K562 (cell line): ENCODE results near the gene CRTC3. TPM values are rescaled to one million over a fixed set of nuclear protein-coding genes. Genes with fewer than 3 reads are reported as not detected.

Source experiments
- ATAC-seq: fragments of 200-7000 bp; cut with Tn5 transposase; 3 replicates; pipeline ENCODE4 v1.9.1; 2020; ENCODE audit warnings: moderate library complexity
- BruUV-seq: library from RNA; stranded (reverse); fragments of 400-500 nt; replicated peaks from 2 replicates; lab custom pipeline; 2021; lab: Mats Ljungman, UMichigan
- CTCF ChIA-PET: fragments of 300-600 bp; formaldehyde crosslinking; extraction: SDS; loops from one replicate; lab custom pipeline; 2021; ENCODE audit warnings: low intra/inter-chr PET ratio; lab: Yijun Ruan, JAX
- POLR2A ChIA-PET: fragments of 300-600, 350-650 bp; sonication (Branson Sonifier 250); formaldehyde crosslinking; extraction: SDS; loops from one replicate; lab custom pipeline; 2021; ENCODE audit warnings: antibody characterized with exemption, inconsistent platforms; lab: Yijun Ruan, JAX
- DNase-seq, 4 experiments: peaks; one replicate each; pipeline versions ENCODE4 v3.0.0 to v3.0.0-alpha.2; 2011 to 2018; ENCODE audit warnings: low spot score in 3 of 4, mixed read lengths in 3 of 4; ENCODE audit errors: extremely low read depth in 1 of 4
- FAIRE-seq: peaks from 2 replicates; lab custom pipeline; 2011; peaks lifted over from hg19 to GRCh38; lab: Jason Lieb, UNC
- H2AFZ ChIP-seq: 2 replicates; pipeline ENCODE4 v1.6.0; 2011; ENCODE audit warnings: low read depth, low read length, control low read depth, inconsistent platforms
- H3K27ac ChIP-seq: fragments of 200-600 bp; 3 replicates; pipeline ENCODE4 v1.8.0; 2011; ENCODE audit warnings: low read depth, mild to moderate bottlenecking, control low read depth, inconsistent platforms, low read length, moderate library complexity, mixed read lengths; ENCODE audit errors: extremely low read depth
- H3K27me3 ChIP-seq, 2 experiments: fragments of 300-600 bp in 1 of 2; 2 replicates in 1 of 2; 3 replicates in 1 of 2; pipeline versions ENCODE4 v1.6.0 to v1.8.0; 2011; ENCODE audit warnings: inconsistent platforms in 2 of 2, low read length in 2 of 2, mild to moderate bottlenecking in 1 of 2, mixed read lengths in 1 of 2, moderate library complexity in 1 of 2; ENCODE audit not compliant: control insufficient read depth in 2 of 2, insufficient read depth in 2 of 2
- H3K36me3 ChIP-seq: fragments of 300-600 bp; 3 replicates; pipeline ENCODE4 v1.8.0; 2011; ENCODE audit warnings: mild to moderate bottlenecking, low read length, inconsistent platforms; ENCODE audit not compliant: control insufficient read depth, insufficient read depth
- H3K4me1 ChIP-seq, 2 experiments: fragments of 200-600 bp in 1 of 2; replicated peaks in 1 of 2; 2 replicates in 1 of 2; 3 replicates in 1 of 2; pipeline versions ENCODE4 v1.5.1 to v1.8.0; 2011; ENCODE audit warnings: inconsistent platforms in 2 of 2, low read length in 2 of 2, mild to moderate bottlenecking in 1 of 2, mixed read lengths in 1 of 2, moderate library complexity in 1 of 2; ENCODE audit not compliant: control insufficient read depth in 2 of 2, insufficient read depth in 2 of 2
- H3K4me2 ChIP-seq: 2 replicates; pipeline ENCODE4 v1.6.1; 2011; ENCODE audit warnings: low read length, control low read depth, inconsistent platforms, mixed read lengths; ENCODE audit not compliant: insufficient read depth
- H3K4me3 ChIP-seq: fragments of 200-600 bp; sonication (generic), shearing (Covaris generic); 2 replicates; pipeline ENCODE4 v1.5.1; 2016; ENCODE audit warnings: control low read depth, inconsistent platforms
- H3K79me2 ChIP-seq: fragments of 200-600 bp; 3 replicates; pipeline ENCODE4 v1.8.0; 2011; ENCODE audit warnings: low read length, inconsistent platforms; ENCODE audit not compliant: control insufficient read depth, insufficient read depth
- H3K9ac ChIP-seq, 2 experiments: 2 replicates each; pipeline versions ENCODE4 v1.6.0 to v1.6.1; 2011; ENCODE audit warnings: low read depth in 2 of 2, low read length in 2 of 2, control low read depth in 1 of 2, inconsistent platforms in 1 of 2, mild to moderate bottlenecking in 1 of 2, mixed read lengths in 1 of 2; ENCODE audit not compliant: insufficient read depth in 1 of 2
- H3K9me1 ChIP-seq: one replicate; pipeline ENCODE4 v1.6.0; 2011; ENCODE audit warnings: inconsistent platforms, mild to moderate bottlenecking, low read length, moderate library complexity; ENCODE audit not compliant: control insufficient read depth, insufficient read depth
- H3K9me3 ChIP-seq: replicated peaks from 2 replicates; pipeline ENCODE4 v1.5.1; 2011; ENCODE audit warnings: low read depth, low read length, inconsistent platforms; ENCODE audit not compliant: control insufficient read depth, insufficient read depth
- H4K20me1 ChIP-seq: replicated peaks from 2 replicates; pipeline ENCODE4 v1.6.1; 2011; ENCODE audit warnings: low read length, inconsistent platforms, mixed read lengths; ENCODE audit not compliant: control insufficient read depth, insufficient read depth
- CEBPG ChIP-seq, 3 experiments: fragments of 200-800 bp in 1 of 3; sonication (Bioruptor generic) in 1 of 3; sonication (generic) in 1 of 3; formaldehyde crosslinking in 1 of 3; IDR thresholded peaks in 2 of 3; conservative IDR thresholded peaks in 1 of 3; 2 replicates each; pipeline versions ENCODE4 v1.6.1 to v1.8.0; 2016 to 2022; ENCODE audit warnings: missing compliant biosample characterization in 2 of 3, missing genetic modification characterization in 2 of 3, mild to moderate bottlenecking in 1 of 3, missing genetic modification reagents in 1 of 3
- NR2C1 ChIP-seq, 2 experiments: fragments of 450-650 bp; IDR thresholded peaks; 2 replicates each; pipeline ENCODE4 v1.6.1; 2017; ENCODE audit warnings: mild to moderate bottlenecking in 2 of 2, antibody characterized with exemption in 1 of 2, inconsistent platforms in 1 of 2, missing compliant biosample characterization in 1 of 2, missing genetic modification characterization in 1 of 2
- RBM25 ChIP-seq: fragments of 200-400 bp; formaldehyde crosslinking; IDR thresholded peaks from 2 replicates; pipeline ENCODE4 v1.6.1; 2018; ENCODE audit warnings: low read length, low read depth, moderate library complexity; ENCODE audit not compliant: severe bottlenecking
- RNF219 ChIP-seq: fragments of 250-450 bp; sonication (Bioruptor Pico); IDR thresholded peaks from 2 replicates; pipeline ENCODE4 v1.5.0; 2022; ENCODE audit warnings: mild to moderate bottlenecking
- TAF15 ChIP-seq: fragments of 200-400 bp; formaldehyde crosslinking; IDR thresholded peaks from 2 replicates; pipeline ENCODE4 v1.6.1; 2017; ENCODE audit warnings: mild to moderate bottlenecking, low read depth, low read length, moderate library complexity
- TRIM24 ChIP-seq, 2 experiments: fragments of 450-650 bp; IDR thresholded peaks; 2 replicates each; pipeline ENCODE4 v1.6.1; 2016
- ZNF780A ChIP-seq: fragments of 250-450 bp; sonication (Bioruptor Pico); IDR thresholded peaks from 2 replicates; pipeline ENCODE4 v1.5.0; 2021; ENCODE audit warnings: mild to moderate bottlenecking
- WGBS: fragments of 100-300 bp; shearing (Covaris generic); methylation state at CpG from one replicate; pipeline ENCODE4 v1.1.6; 2016; ENCODE audit warnings: low coverage, mixed read lengths; ENCODE audit not compliant: insufficient coverage; ENCODE audit errors: missing lambda C conversion rate; 5-methylcytosine and 5-hydroxymethylcytosine counted together
- in situ Hi-C: fragments of 300-500 bp; cut with MboI; formaldehyde crosslinking; loops from 4 replicates; pipeline ENCODE4 v1.15.0; 2018; ENCODE audit warnings: inconsistent platforms, mixed read lengths
- intact Hi-C: fragments of 100-400 bp; cut with micrococcal nuclease; formaldehyde crosslinking; loops from 2 replicates; pipeline ENCODE4 v1.14.2; 2022
- polyA plus RNA-seq, 8 experiments: library from polyadenylated mRNA; depleted of rRNA in 4 of 8; stranded (reverse) in 5 of 8; unstranded in 3 of 8; fragments of >200 nt; fragmentation: Nextera tagmentation in 2 of 8; fragmentation: Illumina TruSeq in 1 of 8; extraction: Ambion mirVana in 2 of 8; extraction: Trizol in 1 of 8; gene quantifications; 2 replicates each; pipeline versions ENCODE4 v1.2.1 to v1.2.3, GENCODE V29; 2011 to 2014; ENCODE audit warnings: inconsistent platforms in 1 of 8, missing spikeins in 1 of 8
- total RNA-seq, 7 experiments: library from RNA; depleted of rRNA in 6 of 7; stranded (reverse); fragments of >200 nt in 6 of 7; fragmentation: Illumina TruSeq in 2 of 7; extraction: Trizol in 2 of 7; gene quantifications; 2 replicates each; pipeline versions ENCODE4 v1.2.1 to v1.2.3, GENCODE V29; 2011 to 2021; ENCODE audit warnings: low replicate concordance in 1 of 7
- TF ChIP-seq, protein P1 (sequence below): sonication (generic); formaldehyde crosslinking; IDR thresholded peaks from 2 replicates; pipeline ENCODE4 v1.8.0; 2023; ENCODE audit warnings: mild to moderate bottlenecking, missing genetic modification reagents
- TF ChIP-seq, protein P2 (sequence below): fragments of 450-650 bp; formaldehyde crosslinking; IDR thresholded peaks from 2 replicates; pipeline ENCODE4 v1.4.0; 2020; ENCODE audit warnings: mild to moderate bottlenecking, moderate library complexity

Gene CRTC3
- total and polyA plus RNA-seq, 9 of the 15 experiments (the other 6 are each of a cell fraction or from before 2014, with no cell fraction given): 1.2 to 19.0 (median 11.6) TPM

GRCh38 chr15:90641581-90642463 lies 112.1 kb downstream of the CRTC3 start:
- in situ Hi-C loops: loop anchor here (10.0 kb wide), 1 partner anchor 53 kb away; no protein-coding TSS in a partner anchor
- POLR2A ChIA-PET: interaction anchor here (0.5 to 0.6 kb wide), 2 partner anchors 136 to 245 kb away, joined by 3 read pairs; no protein-coding TSS in a partner anchor
- ATAC-seq: no peak
- TF ChIP-seq TAF15: no peak
- no peak for TF ChIP-seq RNF219
- TF ChIP-seq, protein P1, sequence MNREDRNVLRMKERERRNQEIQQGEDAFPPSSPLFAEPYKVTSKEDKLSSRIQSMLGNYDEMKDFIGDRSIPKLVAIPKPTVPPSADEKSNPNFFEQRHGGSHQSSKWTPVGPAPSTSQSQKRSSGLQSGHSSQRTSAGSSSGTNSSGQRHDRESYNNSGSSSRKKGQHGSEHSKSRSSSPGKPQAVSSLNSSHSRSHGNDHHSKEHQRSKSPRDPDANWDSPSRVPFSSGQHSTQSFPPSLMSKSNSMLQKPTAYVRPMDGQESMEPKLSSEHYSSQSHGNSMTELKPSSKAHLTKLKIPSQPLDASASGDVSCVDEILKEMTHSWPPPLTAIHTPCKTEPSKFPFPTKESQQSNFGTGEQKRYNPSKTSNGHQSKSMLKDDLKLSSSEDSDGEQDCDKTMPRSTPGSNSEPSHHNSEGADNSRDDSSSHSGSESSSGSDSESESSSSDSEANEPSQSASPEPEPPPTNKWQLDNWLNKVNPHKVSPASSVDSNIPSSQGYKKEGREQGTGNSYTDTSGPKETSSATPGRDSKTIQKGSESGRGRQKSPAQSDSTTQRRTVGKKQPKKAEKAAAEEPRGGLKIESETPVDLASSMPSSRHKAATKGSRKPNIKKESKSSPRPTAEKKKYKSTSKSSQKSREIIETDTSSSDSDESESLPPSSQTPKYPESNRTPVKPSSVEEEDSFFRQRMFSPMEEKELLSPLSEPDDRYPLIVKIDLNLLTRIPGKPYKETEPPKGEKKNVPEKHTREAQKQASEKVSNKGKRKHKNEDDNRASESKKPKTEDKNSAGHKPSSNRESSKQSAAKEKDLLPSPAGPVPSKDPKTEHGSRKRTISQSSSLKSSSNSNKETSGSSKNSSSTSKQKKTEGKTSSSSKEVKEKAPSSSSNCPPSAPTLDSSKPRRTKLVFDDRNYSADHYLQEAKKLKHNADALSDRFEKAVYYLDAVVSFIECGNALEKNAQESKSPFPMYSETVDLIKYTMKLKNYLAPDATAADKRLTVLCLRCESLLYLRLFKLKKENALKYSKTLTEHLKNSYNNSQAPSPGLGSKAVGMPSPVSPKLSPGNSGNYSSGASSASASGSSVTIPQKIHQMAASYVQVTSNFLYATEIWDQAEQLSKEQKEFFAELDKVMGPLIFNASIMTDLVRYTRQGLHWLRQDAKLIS (CRISPR knock-in tag): no peak
- TF ChIP-seq, protein P2, sequence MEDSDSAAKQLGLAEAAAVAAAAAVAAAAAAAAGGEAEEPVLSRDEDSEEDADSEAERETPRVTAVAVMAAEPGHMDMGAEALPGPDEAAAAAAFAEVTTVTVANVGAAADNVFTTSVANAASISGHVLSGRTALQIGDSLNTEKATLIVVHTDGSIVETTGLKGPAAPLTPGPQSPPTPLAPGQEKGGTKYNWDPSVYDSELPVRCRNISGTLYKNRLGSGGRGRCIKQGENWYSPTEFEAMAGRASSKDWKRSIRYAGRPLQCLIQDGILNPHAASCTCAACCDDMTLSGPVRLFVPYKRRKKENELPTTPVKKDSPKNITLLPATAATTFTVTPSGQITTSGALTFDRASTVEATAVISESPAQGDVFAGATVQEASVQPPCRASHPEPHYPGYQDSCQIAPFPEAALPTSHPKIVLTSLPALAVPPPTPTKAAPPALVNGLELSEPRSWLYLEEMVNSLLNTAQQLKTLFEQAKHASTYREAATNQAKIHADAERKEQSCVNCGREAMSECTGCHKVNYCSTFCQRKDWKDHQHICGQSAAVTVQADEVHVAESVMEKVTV (CRISPR knock-in tag): no peak
- TF ChIP-seq TRIM24 (IDR thresholded peaks at IDR 0.05): no peak
- TF ChIP-seq RBM25: no peak
- no peak for TF ChIP-seq CEBPG (CRISPR knock-in tag; IDR thresholded peaks at IDR 0.05)
- TF ChIP-seq CEBPG (tag; conservative IDR thresholded peaks at IDR 0.05 in 1 of 2, IDR thresholded peaks at IDR 0.05 in 1 of 2): no peak
- TF ChIP-seq NR2C1 (IDR thresholded peaks at IDR 0.05): no peak
- TF ChIP-seq NR2C1 (tag; IDR thresholded peaks at IDR 0.05): no peak
- no peak for TF ChIP-seq ZNF780A (CRISPR knock-in tag)

More at GRCh38 chr15:90641581-90642463, 112.1 kb downstream of the CRTC3 start:
- intact Hi-C loops: no loop called here
- Histone ChIP-seq H3K9me1 (no peaks in the 10 kb centered on the region), H2AFZ (no peak overlapping the region), H3K4me2 (no peak overlapping the region), H3K79me2 (no peaks in the 10 kb centered on the region), H3K27me3 (no peaks in the 10 kb centered on the region), H3K27ac (no peak overlapping the region), H3K36me3 (peaks cover 36% of the 10 kb centered on the region; the same call in 2 of the 3 replicates), H3K9ac (peak overlapping the region in 1 of 2 experiments; percentile 68; a peak in 1 of 4 replicates), H4K20me1 (no peaks in the 10 kb centered on the region), H3K4me3 (no peak overlapping the region), H3K9me3 (peaks cover 2% of the 10 kb centered on the region; the same call in 1 of the 2 replicates), H3K4me1 (peaks cover 0 to 11% of the 10 kb centered on the region in 2 experiments; a peak in 2 of 5 replicates)
- DNase-seq (no peak), FAIRE-seq (no peak)
- WGBS: 86% methylated on average over 16 of the region's 16 CpGs
- CTCF ChIA-PET: no interaction called here
- no TSS peak for BruUV-seq
